EL (cell line): ENCODE data around the gene PMS2.
"Not testable (repeated sequence)": the region's sequence is repeated elsewhere in the genome, so short reads cannot be mapped to it uniquely, and the experiment has no call there.

Source experiments
- DNase-seq: peaks from one replicate; pipeline ENCODE4 v3.0.0-alpha.2; 2016

The PMS2 gene

GRCh38 chr7:6015917-6016652 lies 7.2 kb upstream of the PMS2 start:
- DNase-seq = peak; percentile 45

DNA sequence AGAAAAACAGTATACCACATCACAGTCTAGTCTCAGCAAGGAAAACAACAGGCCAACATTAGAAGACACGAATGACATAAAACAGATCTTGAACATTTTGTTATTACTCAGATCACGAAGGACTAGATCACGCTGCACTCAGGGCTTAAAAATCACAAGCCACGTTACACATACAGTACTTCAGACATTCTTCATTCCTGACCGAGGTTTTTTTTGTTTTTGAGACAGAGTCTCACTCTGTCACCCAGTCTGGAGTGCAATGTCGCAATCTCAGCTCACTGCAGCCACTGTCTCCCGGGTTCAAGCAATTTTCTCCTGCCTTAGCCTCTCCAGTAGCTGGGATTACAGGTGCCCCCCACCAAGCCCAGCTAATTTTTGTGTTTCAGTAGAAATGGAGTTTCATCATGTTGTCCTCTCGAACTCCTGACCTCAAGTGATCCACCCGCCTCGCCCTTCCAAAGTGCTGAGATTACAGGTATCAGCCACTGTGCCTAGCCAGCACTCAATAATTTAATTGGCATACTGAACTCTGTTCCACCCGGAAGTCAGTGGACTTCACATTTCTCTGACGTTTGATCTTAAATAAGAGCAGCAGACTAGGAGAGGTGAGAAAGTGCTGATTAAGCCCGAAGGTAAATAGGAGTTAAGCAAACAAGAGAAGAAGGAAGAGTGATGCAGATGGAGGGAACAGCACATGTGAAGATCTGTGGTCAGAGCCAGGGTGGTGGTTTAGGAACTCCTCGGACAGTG lies 3.7 kb upstream of the PMS2 start:
- no peak for DNase-seq

DNA sequence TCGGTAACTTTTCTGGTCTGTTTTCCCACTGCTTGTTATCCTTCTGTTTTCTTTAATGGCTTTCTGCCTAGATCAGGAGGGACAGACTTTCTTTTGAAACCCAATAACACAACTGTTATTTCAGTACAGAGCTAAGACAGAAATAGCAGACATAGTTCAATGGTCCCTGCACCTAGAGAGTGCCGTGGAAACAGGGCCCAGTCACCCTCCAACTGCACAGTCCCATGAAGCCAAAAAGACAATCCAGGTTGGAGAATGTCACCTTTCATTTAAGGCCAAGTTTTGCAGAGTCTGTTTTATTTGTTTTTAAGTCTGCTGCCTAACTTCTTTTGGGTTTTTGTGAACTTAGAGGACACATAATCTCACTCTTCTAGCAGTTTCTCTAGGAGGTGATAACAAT lies 2.7 kb upstream of the PMS2 start:
- no peak for DNase-seq

- DNase-seq = not testable (repeated sequence)
Measured at GRCh38 chr7:6010370-6010769, 1.5 kb upstream of the PMS2 start.

- DNase-seq = not testable (repeated sequence)
Measured at GRCh38 chr7:6007835-6008590, 836 bp downstream of the PMS2 start.

DNA sequence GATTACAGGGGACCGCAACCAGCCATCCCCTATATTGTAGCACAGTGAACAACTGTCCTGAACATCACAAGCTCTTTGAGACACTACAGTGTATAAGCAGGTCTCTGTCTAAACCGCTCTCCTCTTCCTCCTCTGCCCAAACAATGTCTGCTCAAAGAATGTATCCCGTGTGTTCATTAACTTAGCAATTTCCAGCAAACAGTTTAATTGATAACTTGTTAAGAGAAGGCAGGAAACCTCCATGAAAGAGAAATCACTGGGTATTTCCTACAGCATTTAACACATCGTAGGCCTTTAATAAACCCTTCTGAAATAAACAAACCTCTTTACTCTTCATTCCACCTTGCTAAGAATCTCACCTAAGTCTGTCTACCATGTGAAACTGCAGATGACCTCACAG lies 1.5 kb downstream of the PMS2 start:
- DNase-seq = no peak

GRCh38 chr7:5997210-5997808 lies 11.5 kb downstream of the PMS2 start:
- peak; percentile 60 for DNase-seq

DNA sequence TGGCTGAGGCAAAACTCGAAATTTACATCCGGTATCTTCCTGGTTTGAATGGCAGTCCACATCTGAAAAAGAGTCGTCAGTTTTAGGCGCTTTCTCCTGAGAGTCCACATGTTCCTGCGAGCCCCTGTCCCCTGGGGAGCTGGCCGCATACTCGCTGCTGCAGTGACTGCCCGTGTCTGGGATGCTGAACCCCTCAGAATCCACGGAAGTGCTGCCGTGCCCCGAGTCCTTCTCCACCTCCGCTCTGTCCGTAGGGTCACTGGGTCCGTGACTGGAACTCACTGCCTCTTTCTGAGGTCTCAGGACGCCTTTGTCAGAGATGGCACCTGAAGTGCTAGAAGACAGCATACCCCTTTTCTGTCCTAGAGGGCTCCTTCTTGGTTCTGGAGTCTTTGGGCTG lies 21.8 kb downstream of the PMS2 start:
- not testable (repeated sequence) for DNase-seq

DNA sequence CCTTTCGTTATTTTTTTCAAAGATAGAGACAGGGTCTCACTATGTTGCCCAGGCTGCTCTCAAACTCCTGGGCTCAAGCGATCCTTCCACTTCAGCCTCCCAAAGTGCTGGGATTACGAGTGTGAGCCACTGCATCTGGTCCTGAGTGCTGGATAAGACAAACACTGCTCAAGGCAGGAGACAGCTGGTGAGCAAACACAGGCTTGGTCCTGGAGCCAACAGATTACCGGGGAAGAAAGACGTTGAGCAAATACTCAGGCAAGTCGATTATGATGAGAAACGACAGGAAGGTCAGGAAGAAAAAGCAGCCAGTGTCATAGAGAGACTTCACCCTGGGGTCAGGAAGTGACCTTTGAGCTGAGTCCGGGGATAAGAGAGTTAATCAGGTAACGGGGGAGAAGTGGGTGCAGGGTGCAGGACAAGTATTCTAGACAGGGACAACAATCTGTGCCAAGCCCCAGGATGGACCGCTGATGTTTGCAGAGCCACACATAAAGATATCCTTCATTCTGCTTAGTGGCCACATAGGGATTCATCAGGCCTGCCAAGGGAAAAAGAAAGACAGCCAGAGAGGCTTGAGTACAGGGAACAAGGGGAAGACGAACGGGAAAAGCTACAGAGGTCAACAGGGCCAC lies 29.1 kb downstream of the PMS2 start:
- DNase-seq = not testable (repeated sequence)

DNA sequence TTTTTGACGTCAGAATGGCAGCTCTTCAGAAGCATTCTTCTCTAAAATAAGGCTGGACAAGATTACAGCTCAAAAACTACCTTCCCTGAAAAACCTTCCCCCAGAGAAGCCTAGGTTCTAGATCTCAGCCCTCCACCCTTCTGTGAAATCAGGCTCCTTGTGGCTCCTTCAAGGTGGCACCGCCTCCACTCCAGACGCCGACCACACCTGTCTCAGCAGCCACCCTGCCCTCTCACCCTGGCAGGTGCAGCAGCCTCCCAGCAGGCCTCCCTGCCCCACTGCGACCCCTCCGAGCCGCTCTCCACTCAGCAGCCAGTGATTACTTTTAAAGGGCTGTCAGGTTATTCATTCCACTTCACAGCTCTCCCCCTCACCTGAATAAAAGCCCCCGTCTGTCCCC lies 35.3 kb downstream of the PMS2 start:
- DNase-seq = not testable (repeated sequence)

DNA sequence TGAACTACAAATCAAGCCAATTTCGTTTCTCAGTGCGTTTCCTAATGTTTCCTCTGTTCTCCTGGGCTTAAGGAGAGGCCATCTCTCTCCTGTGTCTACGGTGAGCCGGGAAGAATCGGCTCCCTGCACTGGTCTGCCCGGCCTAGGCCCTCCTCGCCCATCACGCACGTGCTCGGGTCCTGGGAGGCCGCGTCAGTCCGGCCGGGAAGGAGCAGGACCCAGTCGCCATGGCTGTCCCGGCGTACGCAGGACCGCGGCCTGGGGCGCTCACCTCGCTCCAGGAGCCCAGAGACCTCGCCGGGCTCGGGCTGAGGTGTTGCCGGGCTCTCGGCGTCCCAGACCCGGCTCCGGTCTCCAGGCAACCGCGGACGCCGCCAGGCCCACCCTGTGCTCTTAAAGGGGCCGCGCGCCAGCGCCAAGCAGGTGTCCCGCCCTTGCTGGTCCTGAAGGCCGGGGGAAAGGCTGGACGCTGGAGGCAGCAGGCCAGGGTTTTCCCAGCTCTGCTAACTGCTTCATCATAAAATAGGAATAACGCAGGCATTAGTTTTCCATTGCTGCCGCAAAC lies 38.4 kb downstream of the PMS2 start, which contains the start of gene RSPH10B:
Gene RSPH10B, minus strand, starts transcription at position 343 of the 565 bp plus-strand sequence. CDS start 3,573 bp downstream, outside the sequence.
- DNase-seq = not testable (repeated sequence)

GRCh38 chr7:5963810-5964209 lies 45.0 kb downstream of the PMS2 start:
- not testable (repeated sequence) for DNase-seq

GRCh38 chr7:5963205-5963604 lies 45.6 kb downstream of the PMS2 start:
- DNase-seq = not testable (repeated sequence)

- DNase-seq = not testable (repeated sequence)
Measured at GRCh38 chr7:5934945-5935450, 73.9 kb downstream of the PMS2 start.

- peak; percentile 7 for DNase-seq
Measured at GRCh38 chr7:5931905-5932644, 76.8 kb downstream of the PMS2 start.

- DNase-seq = not testable (repeated sequence)
Measured at GRCh38 chr7:5931250-5931649, 77.6 kb downstream of the PMS2 start.

- DNase-seq = not testable (repeated sequence)
Measured at GRCh38 chr7:5930290-5930689, 78.6 kb downstream of the PMS2 start.

DNA sequence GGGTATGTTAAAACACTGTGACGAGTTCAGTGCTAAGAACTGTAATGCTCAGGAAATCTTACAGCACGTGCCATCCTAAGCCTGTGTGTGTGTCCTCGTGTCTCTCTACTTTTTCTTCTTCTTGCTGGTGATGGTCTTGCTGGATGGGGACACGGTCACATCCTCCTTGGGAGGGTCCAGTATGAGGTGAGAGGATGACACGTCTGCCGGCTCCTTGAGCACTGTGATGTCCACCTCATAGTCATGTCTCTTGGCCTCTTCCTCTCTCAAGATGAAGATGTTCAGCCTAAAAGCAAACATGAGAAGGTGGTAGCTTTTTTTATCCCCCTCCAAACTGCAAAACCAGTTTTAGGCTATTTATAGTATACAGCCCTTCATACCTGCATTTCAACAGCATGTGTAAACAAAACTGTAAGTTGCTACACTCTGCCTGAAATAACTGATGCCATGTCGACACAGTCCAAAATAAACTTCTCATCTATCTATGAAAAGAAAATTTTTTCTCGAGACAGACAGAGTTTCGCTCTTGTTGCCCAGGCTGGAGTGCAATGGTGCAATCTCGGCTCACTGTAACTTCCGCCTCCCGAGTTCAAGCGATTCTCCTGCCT lies 82.5 kb downstream of the PMS2 start:
- DNase-seq = not testable (repeated sequence)

DNA sequence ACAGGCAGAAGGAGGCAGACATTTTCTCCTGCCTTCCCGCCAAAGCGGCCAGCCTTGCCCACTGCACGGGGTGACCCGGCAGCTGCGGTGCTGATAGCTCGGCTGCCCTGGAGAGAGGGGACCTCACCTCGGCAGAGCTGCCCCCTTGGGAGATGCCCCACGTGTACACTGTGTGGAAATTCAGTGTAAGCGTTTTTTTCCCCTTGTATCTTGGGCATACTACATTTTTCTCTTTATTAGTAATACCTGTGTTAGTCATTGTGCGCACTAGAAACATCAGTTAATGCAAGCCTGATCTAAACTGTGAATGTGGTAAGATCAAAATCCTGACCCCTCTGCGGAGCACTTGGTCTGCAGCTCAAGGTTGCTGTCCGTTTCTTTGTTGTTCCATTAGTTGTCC lies 84.2 kb downstream of the PMS2 start:
- DNase-seq = not testable (repeated sequence)

DNA sequence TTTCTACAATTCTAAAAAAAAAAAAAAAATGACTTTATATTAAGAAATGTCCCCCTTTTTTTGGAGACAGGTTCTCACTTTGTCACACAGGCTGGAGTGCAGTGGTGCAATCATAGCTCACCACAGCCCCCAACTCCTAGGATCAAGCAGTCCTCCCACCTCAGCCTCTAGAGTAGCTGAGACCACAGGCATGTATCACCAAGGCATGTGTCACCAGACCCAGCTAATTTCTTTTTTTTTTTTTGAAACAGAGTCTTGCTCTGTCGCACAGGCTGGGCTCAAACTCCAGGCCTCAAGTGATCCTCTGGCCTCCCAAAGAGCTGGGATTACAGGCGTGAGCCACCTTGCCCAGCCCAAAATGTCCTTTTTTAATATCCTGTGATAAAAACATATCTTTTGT lies 84.7 kb downstream of the PMS2 start:
- DNase-seq = not testable (repeated sequence)
